Activated gamma-delta T cell treated with Interleukin-2 at 50 U/mL for 16 hours (primary cell): Measurements from ENCODE around the gene CEBPG.

Source experiments
- DNase-seq: peaks from one replicate; pipeline ENCODE4 v3.0.0-alpha.2; 2020

The CEBPG gene

GRCh38 chr19:33373453-33374235 is at the start of gene CEBPG:
Gene CEBPG (plus strand): TSS chr19:33373709. CDS start chr19:33379240, 5,531 bp downstream.
- DNase-seq = peak; percentile 93

- no peak for DNase-seq
These were observed 48.9 kb upstream of the CEBPG start for GRCh38 chr19:33324628-33325027.

DNA sequence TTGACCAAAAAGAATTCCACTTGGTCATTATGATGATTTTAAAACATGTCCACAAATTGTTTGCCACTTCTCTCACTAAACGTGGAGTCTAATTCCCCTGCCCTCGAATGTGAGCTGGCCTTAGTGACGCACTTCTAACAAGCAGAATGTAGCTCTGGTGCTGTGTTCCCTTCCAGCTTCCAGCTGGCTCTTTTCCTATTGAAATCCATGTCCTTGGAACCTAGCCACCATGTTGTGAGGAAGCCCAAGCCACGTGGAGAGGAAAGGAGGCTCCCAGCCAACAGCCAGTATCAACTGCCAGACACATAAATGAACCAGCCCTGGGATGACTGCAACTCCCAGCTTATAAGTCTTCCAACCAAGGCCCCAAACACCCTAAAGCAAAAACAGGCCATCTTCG is 47.6 kb upstream of the CEBPG start:
- no peak for DNase-seq

GRCh38 chr19:33329060-33329459 is 44.4 kb upstream of the CEBPG start:
- DNase-seq = no peak

GRCh38 chr19:33329736-33330135 is 43.8 kb upstream of the CEBPG start:
- DNase-seq = no peak

GRCh38 chr19:33332248-33332647 is 41.3 kb upstream of the CEBPG start:
- DNase-seq = no peak

- no peak for DNase-seq
These were observed 40.4 kb upstream of the CEBPG start for GRCh38 chr19:33333151-33333550.

GRCh38 chr19:33333642-33334041 is 39.9 kb upstream of the CEBPG start:
- no peak for DNase-seq

DNA sequence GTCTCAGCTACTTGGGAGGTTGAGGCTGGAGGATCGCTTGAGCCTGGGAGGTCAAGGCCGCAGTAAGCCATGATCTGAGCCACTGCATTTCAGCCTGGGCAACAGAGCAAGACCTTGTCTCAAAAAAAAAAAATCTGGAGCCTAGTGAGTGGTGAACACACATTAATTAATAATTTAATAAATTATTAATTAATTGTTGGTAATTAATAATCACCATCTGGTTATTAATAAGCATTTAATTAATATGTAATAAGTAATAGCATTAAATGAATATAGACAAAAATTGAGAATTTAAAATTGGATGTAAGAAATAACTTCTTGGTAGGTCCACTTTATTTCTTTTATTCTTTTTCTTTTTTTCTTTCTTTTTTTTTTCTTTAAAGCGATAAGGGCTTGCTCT is 39.2 kb upstream of the CEBPG start:
- no peak for DNase-seq

DNA sequence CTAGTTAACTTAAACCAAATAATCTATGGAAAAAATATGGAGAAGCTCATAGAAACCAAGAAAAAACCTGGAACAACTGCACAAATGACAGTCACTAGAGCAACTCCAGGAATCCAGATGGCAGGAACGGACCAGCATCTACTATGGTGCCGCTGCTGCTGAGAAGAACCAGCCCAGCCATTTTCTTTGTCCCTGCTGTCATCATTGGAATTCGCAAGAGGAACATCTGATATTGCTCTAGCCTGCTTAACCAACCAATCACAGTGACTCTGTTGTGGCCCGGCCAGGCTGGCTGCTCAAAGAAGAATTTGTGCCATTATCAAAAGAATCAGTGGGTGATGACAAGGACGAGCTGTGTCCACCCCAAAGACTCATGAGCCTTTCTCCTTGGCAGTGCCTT is 38.1 kb upstream of the CEBPG start:
- no peak for DNase-seq

- DNase-seq = no peak
These were observed 34.2 kb upstream of the CEBPG start for GRCh38 chr19:33339016-33339984.

DNA sequence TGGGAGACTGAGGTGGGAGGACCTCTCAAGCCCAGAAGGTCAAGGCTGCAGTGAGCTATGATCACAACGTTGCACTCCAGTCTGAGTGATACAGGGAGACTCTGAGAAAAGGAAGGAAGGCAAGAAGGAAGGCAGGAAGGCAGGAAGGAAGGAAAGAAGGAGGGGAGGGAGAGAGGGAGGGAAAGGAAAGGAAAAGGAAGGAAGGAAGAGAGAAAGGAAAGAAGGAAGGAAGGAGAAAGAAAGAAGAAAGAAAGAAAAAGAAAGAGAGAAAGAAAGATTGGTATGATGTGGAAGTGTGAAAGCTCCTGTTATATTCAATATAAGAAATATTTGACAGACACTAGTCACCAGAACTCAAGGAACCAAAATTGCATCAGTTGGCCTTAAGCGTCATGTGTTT is 32.5 kb upstream of the CEBPG start:
- DNase-seq = no peak

GRCh38 chr19:33343301-33343700 is 30.2 kb upstream of the CEBPG start:
- DNase-seq = no peak

GRCh38 chr19:33343859-33344572 is 29.5 kb upstream of the CEBPG start:
- no peak for DNase-seq

DNA sequence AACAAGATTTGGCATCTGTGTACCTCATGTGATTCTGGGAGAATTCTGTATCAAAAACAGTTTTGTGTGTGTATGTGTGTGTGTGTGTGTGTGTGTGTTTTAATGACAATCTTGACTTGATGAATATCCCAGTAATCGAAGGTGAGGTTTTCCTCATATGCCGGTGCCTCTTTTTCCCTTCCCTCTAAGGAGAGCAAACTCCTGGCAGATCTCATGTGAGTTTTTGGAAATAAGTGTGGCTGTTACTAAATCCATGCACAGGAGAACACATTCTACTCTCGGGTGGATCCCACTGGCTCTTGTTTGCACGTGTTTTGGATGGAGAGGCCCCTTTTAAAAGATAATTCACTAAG is 29.0 kb upstream of the CEBPG start:
- DNase-seq = no peak

GRCh38 chr19:33345163-33345562 is 28.3 kb upstream of the CEBPG start:
- DNase-seq = no peak

- DNase-seq = no peak
These were observed 26.8 kb upstream of the CEBPG start for GRCh38 chr19:33346665-33347064.

- DNase-seq = no peak
These were observed 26.2 kb upstream of the CEBPG start for GRCh38 chr19:33347300-33347699.

- DNase-seq = no peak
These were observed 25.1 kb upstream of the CEBPG start for GRCh38 chr19:33348301-33349010.

- no peak for DNase-seq
These were observed 23.9 kb upstream of the CEBPG start for GRCh38 chr19:33349319-33350289.

GRCh38 chr19:33350538-33351309 is 22.8 kb upstream of the CEBPG start:
- DNase-seq = no peak
